H1 (cell line): ENCODE data around the gene TRIM46. TPM values are rescaled to one million over a fixed set of nuclear protein-coding genes. Genes with fewer than 3 reads are reported as not detected.

ENCODE experiments used
- CTCF ChIA-PET: fragments of 300-600 bp; sonication (Branson Sonifier 250); formaldehyde crosslinking; loops from one replicate; lab custom pipeline; 2021; ENCODE audit not compliant: partially characterized antibody; lab: Charles Lee
- POLR2A ChIA-PET: fragments of 300-600 bp; sonication (Branson Sonifier 250); formaldehyde crosslinking; loops from one replicate; lab custom pipeline; 2021; ENCODE audit warnings: inconsistent platforms; ENCODE audit not compliant: partially characterized antibody; lab: Charles Lee
- DNase-seq, 2 experiments: peaks; one replicate each; pipeline versions ENCODE4 v3.0.0 to v3.0.0-alpha.2; 2010 to 2022; ENCODE audit warnings: low spot score in 2 of 2, low read depth in 1 of 2, mixed read lengths in 1 of 2
- FAIRE-seq: peaks from 2 replicates; lab custom pipeline; 2011; peaks lifted over from hg19 to GRCh38; lab: Jason Lieb, UNC
- H2AFZ ChIP-seq: 2 replicates; pipeline ENCODE4 v1.8.1; 2012; ENCODE audit warnings: low read length, inconsistent platforms
- H2AK5ac ChIP-seq: 2 replicates; pipeline ENCODE4 v1.6.1; 2013; ENCODE audit warnings: low read depth, low read length
- H2BK120ac ChIP-seq: replicated peaks from 2 replicates; pipeline ENCODE3; 2013; ENCODE audit warnings: low read depth, low read length, inconsistent platforms
- H2BK12ac ChIP-seq: 2 replicates; pipeline ENCODE4 v1.6.1; 2013; ENCODE audit warnings: low read depth, low read length
- H2BK15ac ChIP-seq: 2 replicates; pipeline ENCODE4 v1.6.1; 2013; ENCODE audit warnings: low read length
- H2BK20ac ChIP-seq: 2 replicates; pipeline ENCODE4 v1.6.1; 2013; ENCODE audit warnings: low read length
- H2BK5ac ChIP-seq: 2 replicates; pipeline ENCODE4 v1.6.1; 2013; ENCODE audit warnings: low read depth, low read length
- H3K14ac ChIP-seq: 2 replicates; pipeline ENCODE4 v1.6.1; 2013; ENCODE audit warnings: inconsistent platforms; ENCODE audit not compliant: insufficient read length
- H3K18ac ChIP-seq: 2 replicates; pipeline ENCODE4 v1.6.1; 2013; ENCODE audit warnings: low read length; ENCODE audit errors: extremely low read depth
- H3K23ac ChIP-seq: 2 replicates; pipeline ENCODE4 v1.6.1; 2013; ENCODE audit warnings: inconsistent platforms; ENCODE audit not compliant: insufficient read length
- H3K23me2 ChIP-seq: 2 replicates; pipeline ENCODE4 v1.6.1; 2013; ENCODE audit warnings: low read depth, low read length
- H3K27ac ChIP-seq: 2 replicates; pipeline ENCODE4 v1.6.1; 2011; ENCODE audit warnings: low read depth, low read length, inconsistent platforms
- H3K27me3 ChIP-seq, 4 experiments: replicated peaks in 1 of 4; 1 replicate in 1 of 4; 2 replicates in 3 of 4; pipeline versions ENCODE4 v1.6.1 to v1.8.1; 2011 to 2013; ENCODE audit warnings: low read length in 3 of 4, mild to moderate bottlenecking in 3 of 4, inconsistent platforms in 2 of 4, mixed read lengths in 2 of 4, moderate library complexity in 1 of 4; ENCODE audit not compliant: control insufficient read depth in 3 of 4, insufficient read depth in 3 of 4; ENCODE audit errors: extremely low read depth in 1 of 4
- H3K36me3 ChIP-seq, 4 experiments: 2 replicates each; pipeline versions ENCODE4 v1.6.1 to v1.8.1; 2011 to 2013; ENCODE audit warnings: mild to moderate bottlenecking in 4 of 4, low read length in 3 of 4, moderate library complexity in 2 of 4, control low read depth in 1 of 4, inconsistent platforms in 1 of 4; ENCODE audit not compliant: insufficient read depth in 4 of 4, control insufficient read depth in 2 of 4
- H3K4ac ChIP-seq: replicated peaks from 2 replicates; pipeline ENCODE3; 2013; ENCODE audit warnings: low read length, low read depth, mixed read lengths, inconsistent platforms; ENCODE audit not compliant: insufficient read length
- H3K4me1 ChIP-seq, 4 experiments: replicated peaks in 1 of 4; 1 replicate in 1 of 4; 2 replicates in 3 of 4; pipeline versions ENCODE4 v1.6.1 to v1.8.1; 2011 to 2013; ENCODE audit warnings: low read length in 3 of 4, inconsistent platforms in 2 of 4, mixed read lengths in 1 of 4; ENCODE audit not compliant: insufficient read depth in 4 of 4, control insufficient read depth in 3 of 4
- H3K4me2 ChIP-seq, 2 experiments: 2 replicates each; pipeline versions ENCODE4 v1.6.1 to v1.8.1; 2011 to 2013; ENCODE audit warnings: low read depth in 2 of 2, low read length in 2 of 2, control low read depth in 1 of 2, inconsistent platforms in 1 of 2, mild to moderate bottlenecking in 1 of 2; ENCODE audit not compliant: insufficient read depth in 1 of 2
- H3K4me3 ChIP-seq, 4 experiments: fragments of 200-600, 300-600 bp in 1 of 4; sonication (generic), shearing (Covaris generic), sonication (Bioruptor Twin) in 1 of 4; 2 replicates each; pipeline versions ENCODE4 v1.5.1 to v1.8.1; 2011 to 2016; ENCODE audit warnings: low read length in 4 of 4, low read depth in 3 of 4, control low read depth in 2 of 4, inconsistent platforms in 2 of 4, mild to moderate bottlenecking in 2 of 4, mixed read lengths in 1 of 4, moderate library complexity in 1 of 4; ENCODE audit not compliant: insufficient read depth in 2 of 4; ENCODE audit errors: extremely low read depth in 1 of 4
- H3K56ac ChIP-seq: replicated peaks from 2 replicates; pipeline ENCODE3; 2013; ENCODE audit warnings: low read depth, mild to moderate bottlenecking, mixed read lengths, low read length, inconsistent platforms; ENCODE audit not compliant: insufficient read length
- H3K79me1 ChIP-seq: 2 replicates; pipeline ENCODE4 v1.6.1; 2013; ENCODE audit warnings: low read depth, low read length, control low read depth
- H3K79me2 ChIP-seq, 2 experiments: 2 replicates each; pipeline versions ENCODE4 v1.6.1 to v1.8.1; 2012 to 2013; ENCODE audit warnings: low read length in 2 of 2, mild to moderate bottlenecking in 2 of 2, inconsistent platforms in 1 of 2; ENCODE audit not compliant: insufficient read depth in 2 of 2, control insufficient read depth in 1 of 2
- H3K9ac ChIP-seq, 4 experiments: replicated peaks in 1 of 4; 1 replicate in 1 of 4; 2 replicates in 3 of 4; pipeline versions ENCODE4 v1.6.1 to v1.8.1; 2011 to 2013; ENCODE audit warnings: low read depth in 3 of 4, low read length in 3 of 4, control low read depth in 2 of 4, mild to moderate bottlenecking in 2 of 4, moderate library complexity in 2 of 4, inconsistent platforms in 1 of 4; ENCODE audit errors: extremely low read depth in 1 of 4
- H3K9me3 ChIP-seq, 2 experiments: 2 replicates each; pipeline versions ENCODE4 v1.6.1 to v1.8.1; 2012 to 2013; ENCODE audit warnings: mild to moderate bottlenecking in 2 of 2, moderate library complexity in 2 of 2, control low read depth in 1 of 2, inconsistent platforms in 1 of 2, low read depth in 1 of 2, low read length in 1 of 2, mixed read lengths in 1 of 2; ENCODE audit not compliant: insufficient read depth in 2 of 2
- H4K20me1 ChIP-seq, 2 experiments: replicated peaks in 1 of 2; 2 replicates each; pipeline versions ENCODE3 to v1.8.1; 2011 to 2013; ENCODE audit warnings: inconsistent platforms in 2 of 2, low read length in 2 of 2, mild to moderate bottlenecking in 1 of 2; ENCODE audit not compliant: insufficient read depth in 2 of 2, control insufficient read depth in 1 of 2
- H4K5ac ChIP-seq: 2 replicates; pipeline ENCODE4 v1.6.1; 2013; ENCODE audit warnings: low read length, low read depth, mixed read lengths, inconsistent platforms; ENCODE audit not compliant: insufficient read length
- H4K8ac ChIP-seq: 2 replicates; pipeline ENCODE4 v1.8.0; 2013; ENCODE audit warnings: mild to moderate bottlenecking, moderate library complexity, low read length, inconsistent platforms; ENCODE audit not compliant: insufficient read depth; ENCODE audit errors: extremely low read depth
- H4K91ac ChIP-seq: replicated peaks from 2 replicates; pipeline ENCODE3; 2013; ENCODE audit warnings: low read length, mixed read lengths, inconsistent platforms; ENCODE audit not compliant: insufficient read length
- ASH2L ChIP-seq: fragments of 200-600, 300-600 bp; sonication (generic); IDR thresholded peaks from one replicate; pipeline ENCODE4 v1.7.1; 2017; ENCODE audit warnings: low read length
- ATF3 ChIP-seq: IDR thresholded peaks from 2 replicates; pipeline ENCODE4 v1.6.1; 2011; ENCODE audit warnings: low read depth, mild to moderate bottlenecking, low read length; ENCODE audit not compliant: insufficient read depth
- BCL11A ChIP-seq, 2 experiments: IDR thresholded peaks; one replicate each; pipeline ENCODE4 v1.6.1; 2011; ENCODE audit warnings: low read depth in 2 of 2, low read length in 2 of 2, mild to moderate bottlenecking in 2 of 2
- GABPA ChIP-seq: IDR thresholded peaks from 2 replicates; pipeline ENCODE4 v1.6.1; 2011; ENCODE audit warnings: mild to moderate bottlenecking, low read length, moderate library complexity, borderline replicate concordance; ENCODE audit not compliant: insufficient read depth
- KDM4A ChIP-seq: IDR thresholded peaks from one replicate; pipeline ENCODE4 v1.7.1; 2012; ENCODE audit warnings: low read depth, mild to moderate bottlenecking, moderate library complexity, low read length, inconsistent platforms; ENCODE audit not compliant: severe bottlenecking
- POLR2A ChIP-seq, 2 experiments: IDR thresholded peaks; 1 replicate in 1 of 2; 2 replicates in 1 of 2; pipeline ENCODE4 v1.6.1; 2011; ENCODE audit warnings: low read depth in 2 of 2, low read length in 2 of 2, mild to moderate bottlenecking in 2 of 2; ENCODE audit errors: control extremely low read depth in 1 of 2
- RNF2 ChIP-seq: fragments of 200-900, 300-1000 bp; sonication (generic); IDR thresholded peaks from 2 replicates; pipeline ENCODE4 v1.7.1; 2016; ENCODE audit warnings: borderline replicate concordance, low read depth, mild to moderate bottlenecking, antibody characterized with exemption, low read length; ENCODE audit not compliant: poor library complexity, severe bottlenecking; ENCODE audit errors: missing control alignments
- SP1 ChIP-seq: IDR thresholded peaks from 2 replicates; pipeline ENCODE4 v1.6.1; 2011; ENCODE audit warnings: low read depth, low read length
- TCF12 ChIP-seq: IDR thresholded peaks from 2 replicates; pipeline ENCODE4 v1.6.1; 2011; ENCODE audit warnings: low read depth, mild to moderate bottlenecking, low read length
- YY1 ChIP-seq: IDR thresholded peaks from 2 replicates; pipeline ENCODE4 v1.6.1; 2011; ENCODE audit warnings: low read depth, mild to moderate bottlenecking, low read length
- WGBS, 2 experiments: shearing (Covaris generic) in 1 of 2; methylation state at CpG; one replicate each; pipeline versions ENCODE4 v1.1.6 to v1.1.7; 2013 to 2015; ENCODE audit warnings: low lambda C conversion rate in 2 of 2, mixed read lengths in 2 of 2, inconsistent platforms in 1 of 2, low coverage in 1 of 2, missing lambda C conversion rate in 1 of 2; ENCODE audit not compliant: insufficient replicate concordance in 2 of 2, insufficient coverage in 1 of 2, insufficient read length in 1 of 2; ENCODE audit errors: extremely low coverage in 1 of 2, missing lambda C conversion rate in 1 of 2; 5-methylcytosine and 5-hydroxymethylcytosine counted together
- polyA plus RNA-seq, 7 experiments: library from polyadenylated mRNA; depleted of rRNA in 3 of 7; stranded (reverse) in 5 of 7; unstranded in 2 of 7; fragments of >200 nt in 5 of 7; fragments of 200-250 nt in 2 of 7; gene quantifications; 1 replicate in 5 of 7; 2 replicates in 1 of 7; 4 replicates in 1 of 7; pipeline versions ENCODE4 v1.2.1 to v1.2.3, GENCODE V29; 2011 to 2013; ENCODE audit warnings: missing spikeins in 2 of 7, mixed read lengths in 2 of 7
- total RNA-seq: library from RNA; stranded (reverse); fragmentation: NEBNext Ultra II Directional; extraction: Animal tissue kit (Norgen Biotek cat#: 25700); gene quantifications from 2 replicates; pipeline ENCODE4 v1.2.1, GENCODE V29; 2021

Gene TRIM46
- total and polyA plus RNA-seq, 2 of the 8 experiments (the other 6 are each of a cell fraction or from before 2014, with no cell fraction given): 15.5 to 21.6 TPM

DNA sequence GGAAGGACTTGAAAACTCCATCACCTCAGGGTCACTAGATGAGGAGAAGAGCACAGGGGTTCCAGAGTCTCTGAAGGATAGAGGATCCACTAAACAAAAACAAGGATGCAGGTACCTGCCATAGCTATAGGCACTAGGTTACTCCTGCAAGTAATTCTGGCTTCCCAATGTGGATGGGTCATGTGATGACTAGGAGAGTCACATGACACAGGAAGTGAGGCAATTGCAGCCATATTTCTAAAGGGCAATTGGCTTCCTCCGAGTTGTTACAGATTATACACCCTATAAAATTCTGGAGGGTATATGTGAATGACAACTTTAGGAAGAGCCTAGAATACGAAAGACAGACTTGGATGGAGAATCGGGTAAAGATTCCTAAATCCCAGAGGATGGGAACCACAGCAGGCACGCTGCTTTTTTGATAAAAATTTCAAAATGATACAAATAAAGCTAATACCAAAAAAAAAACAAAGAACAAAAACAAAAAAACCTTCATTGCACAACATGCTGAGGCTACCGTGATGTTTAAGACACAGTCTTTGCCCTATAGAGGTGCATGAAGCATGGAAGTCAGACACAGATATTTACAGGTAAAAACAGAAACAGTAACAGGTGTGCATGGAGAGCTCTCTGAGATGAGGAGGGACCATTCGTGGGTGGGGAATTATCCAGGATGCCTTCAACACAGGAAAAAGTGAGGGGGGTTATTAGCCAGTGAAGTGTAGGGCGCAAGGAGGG is 45.4 kb downstream of the TRIM46 start:
- no peak overlapping the region for H3K27ac ChIP-seq
- H3K9ac ChIP-seq: no peak overlapping the region; a peak in 1 of 7 replicates
- TF ChIP-seq TCF12 (0 out of 2 replicates have a peak, but pooled peaks have one; percentile 12), KDM4A (no peak), POLR2A (IDR thresholded peaks at IDR 0.05; ENCODE audit: control extremely low read depth in 1 of 2, low read depth in 2 of 2, low read length in 2 of 2) (no peak), RNF2 (no peak), BCL11A (IDR thresholded peaks at IDR 0.05; ENCODE audit: low read depth in 2 of 2, low read length in 2 of 2) (no peak), ATF3 (peak; percentile 99), SP1 (no peak), YY1 (peak; percentile 99), ASH2L (no peak), GABPA (no peak)

More for the DNA sequence above, 45.4 kb downstream of the TRIM46 start:
- Histone ChIP-seq H3K23me2 (no peaks in the 10 kb centered on the region), H2BK120ac (no peak overlapping the region), H3K56ac (no peak overlapping the region), H3K23ac (no peak overlapping the region), H3K4me1 (peaks cover 0 to 7% (median 0%) of the 10 kb centered on the region in 4 experiments; a peak in 1 of 7 replicates), H2BK5ac (0 out of 2 replicates have a peak overlapping the region, but pooled peaks have one; percentile 19), H3K14ac (no peak overlapping the region), H3K4me3 (peak overlapping the region in 2 of 4 experiments; percentile 20 to 21; a peak in 2 of 8 replicates), H2BK12ac (no peak overlapping the region), H3K18ac (peak overlapping the region; percentile 28), H3K36me3 (0 out of 8 replicates have a peak, but pooled peaks cover 0 to 2% (median 0%) of the 10 kb centered on the region in 4 experiments), H3K9me3 (no peaks in the 10 kb centered on the region), H3K79me1 (no peaks in the 10 kb centered on the region; the same call in 1 of the 2 replicates), H3K79me2 (no peaks in the 10 kb centered on the region), H3K4ac (no peak overlapping the region), H4K91ac (no peak overlapping the region), H4K5ac (no peak overlapping the region), H3K4me2 (peak overlapping the region; percentile 38 to 71), H2AFZ (peak overlapping the region; percentile 77; the same call in 1 of the 2 replicates), H2AK5ac (no peak overlapping the region), H4K8ac (peak overlapping the region; percentile 90; the same call in 1 of the 2 replicates), H2BK20ac (no peak overlapping the region), H3K27me3 (no peaks in the 10 kb centered on the region), H4K20me1 (no peaks in the 10 kb centered on the region), H2BK15ac (no peak overlapping the region)
- ChIA-PET CTCF (interaction anchor here (0.6 to 2.5 kb wide), 10 partner anchors 10 to 134 kb away, joined by 3 to 16 read pairs (median 4); partner anchors contain the start of genes MTX1 and THBS3), POLR2A (interaction anchor here (0.9 to 11.9 kb wide), 10 partner anchors 8 to 54 kb away, joined by 3 to 235 read pairs (median 6); partner anchors contain the start of genes CLK2, KRTCAP2, MTX1 and SCAMP3)
- FAIRE-seq: peak; percentile 62
- DNase-seq: peak in 1 of 2 experiments; percentile 69
- 56% methylated on average over 7 of the region's 7 CpGs; no CpG with 5 or more reads in 1 of the 2 experiments for WGBS, 2 experiments
